Colonic mucosa (tissue), 4 donors: ENCODE measurements around the gene PPARA. TPM values are rescaled to one million over a fixed set of nuclear protein-coding genes. Genes with fewer than 3 reads are reported as not detected.

Source experiments
- DNase-seq: peaks from one replicate; pipeline ENCODE4 v3.0.0-alpha.2; 2020
- H3K27ac ChIP-seq: fragments of 200-600 bp; one replicate; pipeline ENCODE4 v1.8.0; 2021
- H3K27me3 ChIP-seq: fragments of 200-600 bp; one replicate; pipeline ENCODE4 v1.8.0; 2021
- H3K36me3 ChIP-seq: fragments of 200-600 bp; one replicate; pipeline ENCODE4 v1.8.0; 2021
- H3K4me1 ChIP-seq: fragments of 200-600 bp; one replicate; pipeline ENCODE4 v1.8.0; 2021; ENCODE audit warnings: mild to moderate bottlenecking
- H3K4me3 ChIP-seq: fragments of 200-600 bp; one replicate; pipeline ENCODE4 v1.8.0; 2021
- H3K9ac ChIP-seq, 2 donors: one replicate each; pipeline ENCODE4 v1.7.0; 2013; ENCODE audit warnings: control low read depth in 2 of 2, low read depth in 2 of 2, low read length in 2 of 2
- H3K9me3 ChIP-seq: fragments of 200-600 bp; one replicate; pipeline ENCODE4 v1.8.0; 2021
- CTCF ChIP-seq: fragments of 200-600 bp; IDR thresholded peaks from one replicate; pipeline ENCODE4 v1.8.0; 2022; ENCODE audit warnings: antibody characterized with exemption, mild to moderate bottlenecking
- intact Hi-C: fragments of 100-400 bp; cut with DNase I; formaldehyde crosslinking; loops from one replicate; pipeline ENCODE4 v1.14.1; 2022
- total RNA-seq, 2 donors: library from RNA; stranded (reverse); fragmentation: NEBNext Ultra II Directional in 1 of 2; extraction: Animal tissue kit (Norgen Biotek cat#: 25700) in 1 of 2; gene quantifications; one replicate each; pipeline ENCODE4 v1.2.1, GENCODE V29; 2021
- donor health status: healthy.
- donor health status: DM: no; HTN: no; CAD: no.
- donor health status: DM: no; HTN: no; CAD: no.

The PPARA gene
- total RNA-seq, 2 donors from 2014 or later = 59.8 to 74.8 TPM

GRCh38 chr22:46148336-46148735 is 2.0 kb upstream of the PPARA start:
- Histone ChIP-seq H3K27me3 (no peaks in the 10 kb centered on the region), H3K27ac (peak overlapping the region; percentile 90), H3K4me1 (peaks cover 4% of the 10 kb centered on the region), H3K4me3 (no peak overlapping the region), H3K9ac (peak overlapping the region in 1 of 2 donors; percentile 93), H3K9me3 (no peaks in the 10 kb centered on the region), H3K36me3 (no peaks in the 10 kb centered on the region)
- no peak for TF ChIP-seq CTCF
- intact Hi-C loops = loop anchor here (10.0 kb wide), 1 partner anchor 106 kb away; the partner anchor contains the start of gene CDPF1
- peak; percentile 56 for DNase-seq

GRCh38 chr22:46148816-46149511 is 1.4 kb upstream of the PPARA start:
- H3K4me3 ChIP-seq = peak overlapping the region; percentile 84
- intact Hi-C loops = loop anchor here (10.0 kb wide), 1 partner anchor 106 kb away; the partner anchor contains the start of gene CDPF1
- DNase-seq = peak; percentile 68
- no peaks in the 10 kb centered on the region for H3K36me3 ChIP-seq
- TF ChIP-seq CTCF = no peak
- H3K27ac ChIP-seq = peak overlapping the region; percentile 90
- peak overlapping the region; percentile 93 to 95 for H3K9ac ChIP-seq
- H3K27me3 ChIP-seq = no peaks in the 10 kb centered on the region
- H3K9me3 ChIP-seq = no peaks in the 10 kb centered on the region
- H3K4me1 ChIP-seq = peaks cover 4% of the 10 kb centered on the region

GRCh38 chr22:46149512-46150033 is 753 bp upstream of the PPARA start:
- Histone ChIP-seq H3K4me1 (peaks cover 4% of the 10 kb centered on the region), H3K27ac (peak overlapping the region; percentile 90), H3K9me3 (no peaks in the 10 kb centered on the region), H3K4me3 (peak overlapping the region; percentile 84), H3K36me3 (no peaks in the 10 kb centered on the region), H3K27me3 (no peaks in the 10 kb centered on the region), H3K9ac (peak overlapping the region; percentile 93 to 95)
- DNase-seq = peak; percentile 84
- intact Hi-C loops = loop anchor here (10.0 kb wide), 1 partner anchor 105 kb away; the partner anchor contains the start of gene CDPF1
- TF ChIP-seq CTCF = no peak

- Histone ChIP-seq H3K4me1 (peaks cover 4% of the 10 kb centered on the region), H3K4me3 (peak overlapping the region; percentile 80), H3K27ac (peak overlapping the region; percentile 88), H3K9ac (peak overlapping the region; percentile 90 to 95), H3K9me3 (no peaks in the 10 kb centered on the region), H3K27me3 (no peaks in the 10 kb centered on the region), H3K36me3 (no peaks in the 10 kb centered on the region)
- intact Hi-C loops = no loop called here
- TF ChIP-seq CTCF = no peak
- peak; percentile 52 for DNase-seq
Measured at GRCh38 chr22:46150655-46151477, 540 bp downstream of the PPARA start.

- no peak for DNase-seq
- intact Hi-C loops = no loop called here
- Histone ChIP-seq H3K36me3 (no peaks in the 10 kb centered on the region), H3K9me3 (no peaks in the 10 kb centered on the region), H3K4me1 (peaks cover under 1% of the 10 kb centered on the region), H3K27ac (no peak overlapping the region), H3K27me3 (no peaks in the 10 kb centered on the region), H3K9ac (no peak overlapping the region), H3K4me3 (no peak overlapping the region)
- no peak for TF ChIP-seq CTCF
Measured at GRCh38 chr22:46153930-46154329, 3.6 kb downstream of the PPARA start.
